HG02884 (cell line): Measurements from ENCODE around the gene TRIM56.
"Not testable (repeated sequence)": the region's sequence is repeated elsewhere in the genome, so short reads cannot be mapped to it uniquely, and the experiment has no call there.

Experiments
- ATAC-seq: cut with Tn5 transposase; IDR thresholded peaks from one replicate; pipeline ENCODE4 v1.9.1; 2021; ENCODE audit warnings: mild to moderate bottlenecking, moderate library complexity; ENCODE audit not compliant: unreplicated experiment

TRIM56 gene

DNA sequence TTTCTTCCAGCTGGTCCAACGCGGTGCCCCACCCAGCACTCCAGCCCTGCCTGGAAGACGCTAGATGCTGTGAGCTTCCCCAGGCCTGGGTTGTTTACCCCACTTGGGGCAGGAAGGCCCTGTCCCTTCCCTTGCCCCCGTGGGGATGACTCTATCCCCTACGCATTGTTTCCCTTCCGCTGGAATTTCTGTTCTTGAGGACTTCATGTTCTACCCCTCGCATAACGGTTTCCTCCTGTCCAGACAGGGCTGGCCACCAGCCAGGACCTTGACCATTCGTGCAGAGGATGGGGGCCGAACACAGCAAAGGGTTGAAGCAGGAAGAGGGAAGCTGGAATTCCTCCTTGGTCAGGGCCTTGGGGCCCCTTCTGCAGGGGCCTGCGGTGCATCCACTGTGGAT, 27.0 kb downstream of the TRIM56 start:
- no peak for ATAC-seq

GRCh38 chr7:101113140-101113539, 27.9 kb downstream of the TRIM56 start:
- not testable (repeated sequence) for ATAC-seq

- no peak for ATAC-seq
Observed at GRCh38 chr7:101113836-101114235, 28.6 kb downstream of the TRIM56 start.

DNA sequence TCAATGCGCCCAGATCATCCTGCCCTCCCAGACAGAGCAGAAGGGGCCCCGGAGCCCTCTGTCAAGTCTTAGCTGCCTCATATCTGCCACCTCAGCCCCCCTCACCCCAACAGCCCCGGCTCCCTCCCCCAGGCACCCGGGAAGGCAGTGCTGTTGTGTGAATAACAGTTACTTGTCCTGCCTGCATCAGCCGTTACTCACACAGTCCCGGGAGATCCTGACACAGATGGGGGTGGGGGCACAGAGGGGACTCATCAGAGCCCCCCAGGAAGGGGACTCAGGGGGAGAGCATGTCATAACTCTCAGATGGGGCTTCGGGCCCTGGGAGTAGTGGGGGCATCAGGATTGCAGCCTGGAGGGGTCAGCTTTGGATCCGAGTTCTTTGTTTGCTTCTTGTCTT, 29.2 kb downstream of the TRIM56 start:
- ATAC-seq = no peak

DNA sequence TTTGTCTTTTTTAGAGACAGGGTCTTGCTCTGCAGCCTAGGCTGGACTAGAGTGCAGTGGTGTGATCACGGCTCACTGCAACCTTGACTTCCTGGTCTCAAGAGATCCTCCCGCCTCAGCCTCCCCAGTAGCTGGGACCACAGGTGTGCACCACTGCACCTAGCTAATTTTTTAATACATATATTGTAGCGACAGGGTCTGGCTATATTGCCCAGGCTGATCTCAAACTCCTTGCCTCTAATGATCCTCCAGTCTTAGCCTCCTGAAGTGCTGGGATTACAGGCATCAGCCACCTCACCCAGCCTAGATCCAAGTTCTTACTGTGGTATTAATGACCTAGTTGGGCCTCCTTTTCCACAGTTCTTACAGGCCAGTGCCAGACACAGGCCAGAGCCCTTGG, 29.9 kb downstream of the TRIM56 start:
- ATAC-seq = no peak

DNA sequence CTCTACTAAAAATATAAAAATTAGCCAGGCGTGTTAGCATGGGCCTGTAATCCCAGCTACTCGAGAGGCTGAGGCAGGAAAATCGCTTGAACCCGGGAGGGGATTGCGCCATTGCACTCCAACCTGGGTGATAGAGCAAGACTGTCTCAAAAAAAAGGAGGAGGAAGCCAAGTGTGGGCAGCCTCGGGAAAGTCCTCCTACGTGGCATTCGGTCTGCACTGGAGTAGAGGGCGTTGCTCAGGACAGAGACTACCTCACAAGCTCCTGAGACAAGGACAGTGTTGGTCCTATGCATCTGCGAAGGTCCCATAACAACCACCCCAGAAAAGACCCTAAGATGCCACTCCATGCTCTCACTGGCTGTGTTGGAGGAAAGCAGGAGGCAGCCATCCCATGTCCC, 31.6 kb downstream of the TRIM56 start:
- ATAC-seq = no peak

DNA sequence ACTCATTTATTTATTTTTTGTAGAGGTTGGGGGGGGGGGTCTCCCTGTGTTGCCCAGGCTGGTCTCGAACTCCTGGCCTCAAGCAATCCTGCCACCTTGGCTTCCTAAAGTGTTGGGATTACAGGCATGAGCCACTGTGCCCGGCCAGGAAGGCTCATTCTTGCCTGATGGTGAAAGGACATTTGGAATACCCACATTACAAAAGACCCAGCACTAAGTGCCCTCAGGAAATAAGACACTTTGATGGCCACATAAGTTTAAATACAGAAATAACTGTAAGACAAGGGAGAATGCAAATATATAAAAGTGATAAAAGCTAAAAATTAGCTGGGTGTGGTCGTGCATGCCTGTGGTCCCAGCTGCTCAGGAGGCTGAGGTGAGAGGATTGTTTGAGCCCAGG, 33.6 kb downstream of the TRIM56 start:
- no peak for ATAC-seq

DNA sequence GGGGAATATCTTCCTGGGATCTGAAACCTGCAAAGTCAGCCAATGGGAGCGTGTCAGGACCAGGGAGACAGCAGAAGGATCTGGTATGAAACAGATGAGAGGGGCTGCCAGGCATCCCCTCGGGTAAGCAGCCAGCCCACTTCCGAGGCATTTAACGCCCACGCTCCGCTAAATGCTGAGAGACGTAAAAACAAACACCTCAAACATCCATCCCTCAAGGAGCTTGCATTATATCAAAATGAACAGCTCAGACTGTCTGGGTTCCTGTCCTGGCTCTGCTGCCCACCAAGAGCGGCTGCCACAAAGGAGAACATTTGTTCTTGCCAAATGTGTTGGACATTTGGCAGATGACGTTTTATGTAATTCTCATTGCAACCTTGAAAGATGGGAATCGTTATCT, 34.6 kb downstream of the TRIM56 start:
- ATAC-seq = no peak

DNA sequence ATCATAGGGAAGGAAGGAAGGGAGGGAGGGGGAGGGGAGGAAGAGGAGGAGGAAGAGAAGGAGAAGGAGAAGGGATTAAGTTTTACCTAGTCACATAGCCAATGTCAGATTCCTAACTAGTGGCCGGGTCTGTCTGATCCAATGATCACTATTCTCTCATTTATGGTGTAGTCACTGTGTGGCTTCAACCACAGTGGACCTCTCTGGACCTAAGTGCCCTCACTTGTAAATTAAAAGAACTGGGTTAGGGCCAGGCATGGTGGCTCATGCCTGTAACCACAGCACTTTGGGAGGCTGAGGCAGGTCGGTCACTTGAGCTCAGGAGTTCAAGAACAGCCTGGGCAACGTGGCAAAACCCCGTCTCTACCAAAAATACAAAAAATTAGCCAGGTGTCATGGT, 35.0 kb downstream of the TRIM56 start:
- ATAC-seq = no peak

DNA sequence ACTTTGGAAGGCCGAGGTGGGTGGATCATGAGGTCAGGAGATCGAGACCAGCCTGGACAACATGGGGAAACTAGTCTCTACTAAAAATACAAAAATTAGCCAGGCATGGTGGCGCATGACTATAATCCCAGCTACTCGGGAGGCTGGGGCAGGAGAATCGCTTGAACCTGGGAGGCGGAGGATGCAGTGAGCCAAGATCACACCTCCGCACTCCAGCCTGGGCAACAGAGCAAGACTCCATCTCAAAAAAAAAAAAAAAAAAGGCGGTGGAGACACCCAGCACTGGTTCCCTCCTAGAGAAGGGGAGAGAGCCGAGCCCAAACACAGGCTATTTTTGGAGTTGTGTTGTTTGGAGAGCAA, 36.3 kb downstream of the TRIM56 start:
- ATAC-seq = not testable (repeated sequence)

DNA sequence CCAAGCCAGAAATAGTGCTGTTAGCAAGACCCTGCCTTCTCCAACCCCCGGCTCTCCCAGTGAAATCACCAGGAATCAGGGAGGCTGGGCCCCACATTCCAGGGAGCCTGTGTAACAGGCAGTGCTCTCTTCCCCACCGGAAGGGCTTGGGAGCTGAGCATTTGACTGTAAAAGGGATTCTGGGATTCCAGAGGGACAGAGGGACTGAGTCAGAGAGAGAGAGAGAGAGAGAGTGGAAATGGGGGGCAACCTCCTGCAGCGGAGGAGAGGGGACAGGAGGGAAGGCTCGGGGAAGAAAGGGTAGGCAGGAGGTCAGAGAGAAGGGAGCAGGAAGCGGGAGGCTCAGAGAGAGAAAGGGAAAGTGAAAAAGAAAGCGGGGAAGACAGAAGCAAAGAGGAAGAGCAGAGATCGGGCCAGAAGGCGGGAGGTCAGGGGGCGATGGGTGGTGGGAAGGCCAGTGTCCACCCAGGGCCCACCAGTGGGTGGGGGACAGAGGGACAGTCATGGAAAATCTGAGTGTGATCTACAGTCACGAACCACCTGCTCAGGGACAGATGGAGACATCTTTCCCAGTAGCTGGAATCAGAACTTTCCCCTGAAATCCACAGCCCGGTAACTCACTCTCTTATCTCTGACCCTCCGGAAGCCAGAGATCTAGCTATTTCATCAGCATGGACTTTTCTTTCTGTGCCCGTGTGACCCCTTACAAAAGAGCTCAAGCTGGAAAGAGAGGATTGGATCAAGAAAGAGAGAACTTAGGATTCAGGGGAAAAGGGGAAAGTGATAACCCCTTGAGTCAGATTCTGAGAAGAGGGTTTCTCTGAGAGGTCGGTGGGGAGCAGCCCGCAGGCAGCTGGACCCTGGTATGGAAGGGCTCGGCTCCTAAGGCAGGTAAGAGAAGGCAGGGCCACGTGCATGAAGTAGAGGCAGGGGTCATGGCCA, 37.0 kb downstream of the TRIM56 start:
- no peak for ATAC-seq

GRCh38 chr7:101122933-101123702, 37.8 kb downstream of the TRIM56 start:
- no peak for ATAC-seq

DNA sequence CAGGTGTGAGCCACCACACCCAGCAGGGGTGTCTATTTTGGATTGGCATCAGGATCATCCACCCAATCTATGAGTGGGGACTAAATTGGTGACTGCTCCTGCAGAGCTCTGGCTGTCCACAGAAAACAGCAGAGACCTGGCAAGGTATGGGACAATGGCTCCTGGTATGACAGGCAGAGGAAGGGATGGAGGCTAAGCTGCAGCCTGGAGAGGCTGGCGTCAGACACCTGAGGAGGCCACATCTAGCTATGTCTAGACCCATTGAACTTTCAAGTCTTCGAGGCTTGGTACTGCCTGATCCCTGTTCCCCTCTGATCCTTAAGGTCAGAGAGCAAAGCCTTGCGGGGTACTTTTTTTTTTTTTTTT, 38.4 kb downstream of the TRIM56 start:
- no peak for ATAC-seq

- no peak for ATAC-seq
Observed at GRCh38 chr7:101124376-101125056, 39.2 kb downstream of the TRIM56 start.

GRCh38 chr7:101125989-101126650, 40.8 kb downstream of the TRIM56 start:
- no peak for ATAC-seq

DNA sequence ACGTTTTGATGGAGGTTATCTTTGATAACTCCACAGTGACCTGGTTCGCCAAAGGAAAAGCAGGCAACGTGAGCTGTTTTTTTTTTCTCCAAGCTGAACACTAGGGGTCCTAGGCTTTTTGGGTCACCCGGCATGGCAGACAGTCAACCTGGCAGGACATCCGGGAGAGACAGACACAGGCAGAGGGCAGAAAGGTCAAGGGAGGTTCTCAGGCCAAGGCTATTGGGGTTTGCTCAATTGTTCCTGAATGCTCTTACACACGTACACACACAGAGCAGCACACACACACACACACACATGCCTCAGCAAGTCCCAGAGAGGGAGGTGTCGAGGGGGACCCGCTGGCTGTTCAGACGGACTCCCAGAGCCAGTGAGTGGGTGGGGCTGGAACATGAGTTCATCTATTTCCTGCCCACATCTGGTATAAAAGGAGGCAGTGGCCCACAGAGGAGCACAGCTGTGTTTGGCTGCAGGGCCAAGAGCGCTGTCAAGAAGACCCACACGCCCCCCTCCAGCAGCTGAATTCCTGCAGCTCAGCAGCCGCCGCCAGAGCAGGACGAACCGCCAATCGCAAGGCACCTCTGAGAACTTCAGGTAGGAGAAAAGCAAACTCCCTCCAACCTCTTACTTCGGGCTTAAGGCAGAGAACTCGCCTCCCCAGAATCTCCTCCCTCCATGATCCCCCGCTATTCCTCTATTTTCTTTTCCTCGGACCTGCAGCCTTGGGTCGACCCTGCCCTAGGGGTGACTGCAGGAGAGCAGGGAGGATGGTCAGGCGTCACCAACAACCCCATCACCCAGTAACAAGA, 41.6 kb downstream of the TRIM56 start, which contains the start of gene SERPINE1:
SERPINE1 (plus strand) TSS at position 454 of the 809 bp plus-strand sequence. CDS start 1,290 bp downstream, outside the sequence.
- no peak for ATAC-seq

DNA sequence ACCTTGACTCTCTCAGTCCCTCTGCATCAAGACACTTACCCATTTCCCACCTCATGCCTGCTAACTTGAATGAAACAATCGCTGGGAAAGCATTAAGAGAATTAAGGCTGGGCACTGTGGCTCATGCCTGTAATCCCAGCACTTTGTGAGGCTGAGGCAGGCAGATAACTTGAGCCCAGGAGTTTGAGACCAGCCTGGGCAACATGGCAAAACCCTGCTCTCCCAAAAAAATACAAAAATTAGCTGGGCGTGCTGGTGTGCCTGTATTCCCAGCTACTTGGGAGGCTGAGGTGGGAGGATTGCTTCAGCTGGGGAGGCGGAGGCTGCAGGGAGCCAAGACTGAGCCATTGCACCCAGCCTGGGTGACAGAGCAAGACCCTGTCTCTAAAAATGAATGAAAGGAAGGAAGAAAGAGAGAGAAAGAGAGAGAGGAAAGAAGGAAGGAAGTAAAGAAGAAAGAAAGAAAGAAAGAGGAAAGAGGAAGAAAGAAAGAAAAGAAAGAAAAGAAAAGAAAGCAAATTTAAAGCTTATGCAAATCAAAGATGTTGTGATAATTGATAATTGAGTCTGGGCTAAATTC, 42.3 kb downstream of the TRIM56 start:
- no peak for ATAC-seq

- ATAC-seq = no peak
Observed at GRCh38 chr7:101128040-101128834, 43.0 kb downstream of the TRIM56 start.

GRCh38 chr7:101129603-101130117, 44.4 kb downstream of the TRIM56 start:
- no peak for ATAC-seq
